NCI-H82 treated with DMSO at 0.1 percent for 48 hours (cell line): ENCODE data around the gene TBC1D8.
"Not testable (repeated sequence)": the region's sequence is repeated elsewhere in the genome, so short reads cannot be mapped to it uniquely, and the experiment has no call there.

Experiments
- DNase-seq: peaks from one replicate; lab custom pipeline; 2025; ENCODE audit not compliant: unreplicated experiment; lab: John Stamatoyannopoulos, UW

Gene TBC1D8

GRCh38 chr2:101151146-101151858, at the start of gene TBC1D8:
TSS of gene TBC1D8 (minus strand) at chr2:101151382. CDS start at chr2:101151253, 129 bp downstream.
- peak; percentile 54 for DNase-seq

- DNase-seq = no peak
Measured at GRCh38 chr2:101200676-101201075, 49.5 kb upstream of the TBC1D8 start.

GRCh38 chr2:101199251-101199791, 48.1 kb upstream of the TBC1D8 start:
- DNase-seq = no peak

- DNase-seq = no peak
Measured at GRCh38 chr2:101197814-101198213, 46.6 kb upstream of the TBC1D8 start.

GRCh38 chr2:101197215-101197745, 46.1 kb upstream of the TBC1D8 start:
- DNase-seq = no peak

- no peak for DNase-seq
Measured at GRCh38 chr2:101195871-101196661, 44.9 kb upstream of the TBC1D8 start.

GRCh38 chr2:101193033-101193626, 41.9 kb upstream of the TBC1D8 start:
- no peak for DNase-seq

GRCh38 chr2:101190747-101191516, 39.8 kb upstream of the TBC1D8 start:
- DNase-seq = no peak

- no peak for DNase-seq
Measured at GRCh38 chr2:101188683-101189405, 37.7 kb upstream of the TBC1D8 start.

- DNase-seq = no peak
Measured at GRCh38 chr2:101187131-101187530, 35.9 kb upstream of the TBC1D8 start.

- no peak for DNase-seq
Measured at GRCh38 chr2:101185656-101186055, 34.5 kb upstream of the TBC1D8 start.

- DNase-seq = no peak
Measured at GRCh38 chr2:101185085-101185484, 33.9 kb upstream of the TBC1D8 start.

- no peak for DNase-seq
Measured at GRCh38 chr2:101179982-101180381, 28.8 kb upstream of the TBC1D8 start.

- no peak for DNase-seq
Measured at GRCh38 chr2:101176803-101177202, 25.6 kb upstream of the TBC1D8 start.

- no peak for DNase-seq
Measured at GRCh38 chr2:101175991-101176390, 24.8 kb upstream of the TBC1D8 start.

GRCh38 chr2:101173707-101174295, 22.6 kb upstream of the TBC1D8 start:
- DNase-seq = no peak

- DNase-seq = not testable (repeated sequence)
Measured at GRCh38 chr2:101169822-101170221, 18.6 kb upstream of the TBC1D8 start.

- DNase-seq = no peak
Measured at GRCh38 chr2:101168706-101169105, 17.5 kb upstream of the TBC1D8 start.

- DNase-seq = not testable (repeated sequence)
Measured at GRCh38 chr2:101167532-101167931, 16.4 kb upstream of the TBC1D8 start.

- no peak for DNase-seq
Measured at GRCh38 chr2:101164021-101164420, 12.8 kb upstream of the TBC1D8 start.
